T-helper 2 cell treated with Interferon-gamma antibody and Interleukin-4, amounts not matched to agents 5 μg/mL and 100 μg/mL, for 36 hours (primary cell): ENCODE data around the gene ITPKA.

ENCODE experiments used
- DNase-seq: peaks from one replicate; pipeline ENCODE4 v3.0.0; 2021; ENCODE audit warnings: low spot score
- H3K27ac Mint-ChIP-seq: one replicate; pipeline ENCODE4 v1.8.0; 2021; ENCODE audit warnings: mild to moderate bottlenecking, mixed read lengths
- H3K27me3 Mint-ChIP-seq: one replicate; pipeline ENCODE4 v1.8.0; 2021; ENCODE audit warnings: low read depth, mixed read lengths
- H3K36me3 Mint-ChIP-seq: one replicate; pipeline ENCODE4 v1.8.0; 2021; ENCODE audit warnings: low read depth, mixed read lengths
- H3K4me1 Mint-ChIP-seq: one replicate; pipeline ENCODE4 v1.8.0; 2021; ENCODE audit warnings: low read depth, mixed read lengths
- H3K4me3 Mint-ChIP-seq: one replicate; pipeline ENCODE4 v1.8.0; 2022; ENCODE audit warnings: mild to moderate bottlenecking, moderate library complexity, mixed read lengths
- H3K9me3 Mint-ChIP-seq: one replicate; pipeline ENCODE4 v1.8.0; 2021; ENCODE audit warnings: mixed read lengths

Gene ITPKA

DNA sequence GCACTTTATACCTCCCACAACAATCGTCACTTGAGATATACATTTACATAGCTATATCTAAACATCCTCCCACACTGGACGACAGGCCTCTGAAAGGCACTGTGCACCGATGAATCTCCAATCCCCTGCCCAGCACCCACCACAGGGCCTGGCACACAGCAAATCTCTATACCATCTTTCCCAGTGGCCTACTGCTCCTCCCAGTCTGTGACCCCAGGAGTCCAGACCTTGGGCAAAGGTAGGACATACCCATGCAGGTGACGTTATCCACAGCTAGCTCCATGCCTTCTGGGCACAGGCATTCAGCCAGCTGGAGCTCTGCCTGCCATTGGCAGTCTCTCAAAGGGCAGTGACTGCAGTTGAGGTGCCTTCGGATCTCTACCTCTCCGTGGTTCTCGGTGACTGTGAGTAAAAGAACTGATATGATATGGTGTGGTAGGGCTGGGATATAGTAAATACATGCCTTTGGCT, 14.2 kb downstream of the ITPKA start:
- Mint-ChIP-seq H3K4me1 (peaks cover 8% of the 10 kb centered on the region), H3K9me3 (no peaks in the 10 kb centered on the region), H3K4me3 (no peak overlapping the region), H3K36me3 (no peaks in the 10 kb centered on the region), H3K27me3 (peaks cover 55% of the 10 kb centered on the region), H3K27ac (no peak overlapping the region)
- DNase-seq: no peak

DNA sequence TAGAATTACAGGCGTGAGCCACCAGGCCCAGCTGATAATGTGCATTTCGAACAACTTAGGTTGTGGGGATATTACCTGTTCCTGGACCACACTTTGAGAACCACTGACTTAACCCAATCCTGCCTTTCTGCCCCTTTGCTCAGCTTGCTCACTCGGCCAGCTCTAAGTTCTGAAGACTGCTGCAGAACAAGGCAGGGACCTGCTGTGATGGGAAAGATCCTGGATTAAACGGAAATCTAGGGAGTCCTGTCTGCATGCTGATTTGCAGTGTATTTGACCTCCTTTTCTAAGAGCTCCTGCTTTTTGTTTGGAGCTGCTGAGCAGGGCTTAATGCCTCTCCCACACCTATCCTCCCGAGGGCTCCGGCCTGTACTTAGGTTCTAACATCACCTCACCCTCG, 17.1 kb downstream of the ITPKA start:
- no peak for DNase-seq
- Mint-ChIP-seq H3K9me3 (no peaks in the 10 kb centered on the region), H3K27me3 (peaks cover 42% of the 10 kb centered on the region), H3K4me1 (peaks cover 27% of the 10 kb centered on the region), H3K4me3 (no peak overlapping the region), H3K27ac (no peak overlapping the region), H3K36me3 (no peaks in the 10 kb centered on the region)

DNA sequence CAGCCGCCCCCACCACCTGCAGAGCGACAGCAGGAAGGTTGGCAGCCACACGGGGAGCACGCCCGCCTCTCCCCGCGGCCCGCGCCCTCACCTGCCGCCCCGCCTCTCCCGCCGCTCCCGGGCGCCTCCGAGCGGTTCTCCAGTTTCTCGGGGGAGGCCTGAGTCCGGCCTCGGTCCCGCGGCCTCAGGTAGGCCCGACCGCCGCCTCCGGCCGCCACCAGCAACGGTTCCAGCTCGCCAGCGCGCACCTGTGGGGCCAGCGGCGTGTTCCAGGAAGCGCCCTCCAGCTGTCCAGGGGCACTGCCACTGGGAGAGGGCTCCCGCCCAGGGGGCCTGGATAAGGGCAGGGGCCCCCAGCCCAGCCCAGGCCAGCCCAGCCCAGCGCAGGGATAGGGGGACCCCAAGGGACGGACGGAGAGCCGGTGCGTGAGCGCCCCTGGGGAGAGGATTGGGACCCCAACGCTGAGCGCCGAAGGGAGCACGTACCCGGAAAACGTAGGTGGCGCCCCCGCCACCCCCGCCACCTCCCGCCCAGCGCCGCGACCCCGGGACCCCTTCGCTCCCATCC, 17.7 kb downstream of the ITPKA start:
- Mint-ChIP-seq H3K9me3 (no peaks in the 10 kb centered on the region), H3K27me3 (peaks cover 41% of the 10 kb centered on the region), H3K4me1 (peaks cover 27% of the 10 kb centered on the region), H3K4me3 (no peak overlapping the region), H3K27ac (no peak overlapping the region), H3K36me3 (peaks cover 2% of the 10 kb centered on the region)
- no peak for DNase-seq

DNA sequence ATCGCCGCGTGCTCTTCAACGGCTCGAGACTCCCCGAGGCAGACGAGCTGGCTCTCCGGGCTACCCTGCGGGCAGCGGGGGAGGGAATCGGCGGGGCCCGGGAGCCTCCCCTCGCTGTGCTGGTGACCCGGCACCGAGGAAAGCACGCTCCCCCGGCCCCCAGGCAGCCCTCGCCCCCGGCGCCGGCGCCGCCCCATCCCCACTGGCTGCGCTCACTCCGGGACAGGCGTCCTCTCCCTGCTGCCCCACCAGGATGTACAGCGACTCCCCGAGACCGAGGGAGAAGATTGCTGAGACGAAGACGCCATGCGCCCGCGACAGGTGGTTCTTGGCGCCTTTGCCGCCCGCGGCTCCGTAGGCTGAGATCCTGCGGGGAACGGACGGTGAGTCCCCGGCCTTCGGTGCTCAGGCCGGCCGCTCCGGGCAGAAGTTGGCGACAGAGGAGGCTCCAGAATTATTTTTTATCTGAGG, 18.3 kb downstream of the ITPKA start:
- Mint-ChIP-seq H3K27ac (no peak overlapping the region), H3K9me3 (no peaks in the 10 kb centered on the region), H3K36me3 (peaks cover 2% of the 10 kb centered on the region), H3K27me3 (peaks cover 37% of the 10 kb centered on the region), H3K4me1 (peaks cover 27% of the 10 kb centered on the region), H3K4me3 (peak overlapping the region; percentile 79)
- no peak for DNase-seq

DNA sequence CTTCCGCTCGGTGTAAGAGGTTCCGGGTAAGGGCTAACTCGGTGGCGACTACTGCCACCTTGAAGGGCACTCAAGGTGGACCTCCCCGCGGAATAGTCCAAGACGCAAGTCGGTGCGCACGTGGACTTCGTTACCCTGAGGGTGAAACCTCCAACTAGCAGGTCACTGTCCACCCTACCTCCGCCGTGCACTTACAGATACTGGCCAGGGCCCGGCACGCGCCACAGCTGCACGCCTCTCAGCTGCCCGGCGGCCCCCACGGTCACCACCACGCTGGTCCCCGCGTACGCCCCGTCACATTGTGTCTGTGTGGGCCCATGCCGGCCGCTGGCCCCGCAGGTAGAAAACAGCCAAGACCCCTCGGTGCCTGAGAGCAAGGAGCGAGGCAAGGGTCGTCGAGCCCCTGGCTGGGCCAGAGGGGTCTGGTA, 18.9 kb downstream of the ITPKA start:
- no peak overlapping the region for H3K27ac Mint-ChIP-seq

DNA sequence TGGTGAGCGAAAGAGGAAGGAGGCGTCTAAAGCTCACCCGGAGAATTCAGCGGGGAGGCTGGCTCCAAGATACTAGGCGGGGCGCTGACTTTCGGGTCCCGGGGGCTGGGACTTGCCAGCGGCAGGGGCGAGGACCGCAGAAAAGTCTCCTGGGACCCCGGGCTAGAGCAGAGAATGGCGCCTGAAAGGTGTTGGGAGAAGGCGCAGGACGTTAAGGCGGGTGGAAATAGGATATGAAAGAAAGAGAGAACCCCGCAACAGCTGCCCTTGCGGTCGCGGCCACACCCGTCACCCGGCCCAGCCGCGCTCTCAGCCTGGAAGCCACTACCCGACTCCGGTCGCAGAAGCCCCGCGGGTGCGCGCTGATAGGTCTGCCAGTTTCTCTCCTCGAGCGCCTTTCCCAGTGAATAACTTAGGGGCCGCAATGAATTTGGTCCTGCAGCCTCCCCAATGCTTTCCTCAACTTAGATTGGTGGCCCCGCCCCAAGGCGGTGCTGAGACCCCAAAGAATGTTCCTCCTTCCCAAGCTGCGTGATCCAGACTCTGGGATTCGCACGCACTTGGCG, 19.3 kb downstream of the ITPKA start:
- Mint-ChIP-seq H3K27me3 (peaks cover 35% of the 10 kb centered on the region), H3K27ac (no peak overlapping the region), H3K4me1 (peaks cover 27% of the 10 kb centered on the region), H3K4me3 (peak overlapping the region; percentile 79), H3K9me3 (no peaks in the 10 kb centered on the region), H3K36me3 (peaks cover 8% of the 10 kb centered on the region)
- no peak for DNase-seq

More for the DNA sequence above, 18.9 kb downstream of the ITPKA start:
- peaks cover 27% of the 10 kb centered on the region for H3K4me1 Mint-ChIP-seq
- H3K9me3 Mint-ChIP-seq: no peaks in the 10 kb centered on the region
- no peak for DNase-seq
- peaks cover 6% of the 10 kb centered on the region for H3K36me3 Mint-ChIP-seq
- peak overlapping the region; percentile 79 for H3K4me3 Mint-ChIP-seq
- peaks cover 37% of the 10 kb centered on the region for H3K27me3 Mint-ChIP-seq

DNA sequence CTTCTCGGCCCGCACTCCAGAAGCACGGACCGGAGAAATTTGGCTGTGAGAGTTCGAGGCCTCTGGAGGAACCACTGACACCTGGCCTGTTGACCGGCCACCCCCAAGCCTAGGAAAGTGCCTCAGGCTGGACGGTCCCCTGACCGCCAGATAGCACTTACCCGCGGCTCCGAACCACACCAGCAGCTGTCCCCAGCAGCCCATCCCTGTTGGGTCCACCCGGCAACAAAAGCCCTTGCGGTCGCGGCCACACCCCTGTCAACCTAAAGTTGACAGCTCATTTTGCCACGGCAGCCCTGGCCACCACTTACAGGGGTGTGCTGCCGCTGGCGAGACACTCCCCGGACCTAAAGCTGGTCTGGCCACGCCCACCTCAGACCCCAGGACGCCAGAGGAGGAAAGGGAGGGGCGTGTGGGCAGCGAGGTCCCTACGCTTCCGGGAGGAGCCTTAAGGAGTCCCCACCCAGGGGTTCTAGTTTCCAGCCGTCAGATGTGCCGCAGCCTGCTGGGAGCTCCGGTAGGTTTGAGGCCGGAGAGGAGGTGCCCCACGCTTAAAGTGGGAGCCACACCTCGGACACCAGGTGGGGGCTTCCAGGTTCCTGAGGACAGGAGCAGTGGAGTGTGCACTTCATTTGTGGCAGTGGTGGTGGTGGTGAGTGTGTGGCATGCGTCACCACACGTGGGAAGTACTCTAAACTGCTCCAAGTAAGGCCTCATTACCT, 20.0 kb downstream of the ITPKA start, which contains the start of gene LTK:
TSS of gene LTK (minus strand) at position 322 of the 722 bp plus-strand sequence. CDS start at position 204, 118 bp downstream.
- H3K9me3 Mint-ChIP-seq: no peaks in the 10 kb centered on the region
- H3K36me3 Mint-ChIP-seq: peaks cover 8% of the 10 kb centered on the region
- no peak for DNase-seq
- H3K27me3 Mint-ChIP-seq: peaks cover 35% of the 10 kb centered on the region
- H3K27ac Mint-ChIP-seq: no peak within 1 kb of the TSS
- H3K4me1 Mint-ChIP-seq: peaks cover 27% of the 10 kb centered on the region
- H3K4me3 Mint-ChIP-seq: peak within 1 kb of the TSS; percentile 79

DNA sequence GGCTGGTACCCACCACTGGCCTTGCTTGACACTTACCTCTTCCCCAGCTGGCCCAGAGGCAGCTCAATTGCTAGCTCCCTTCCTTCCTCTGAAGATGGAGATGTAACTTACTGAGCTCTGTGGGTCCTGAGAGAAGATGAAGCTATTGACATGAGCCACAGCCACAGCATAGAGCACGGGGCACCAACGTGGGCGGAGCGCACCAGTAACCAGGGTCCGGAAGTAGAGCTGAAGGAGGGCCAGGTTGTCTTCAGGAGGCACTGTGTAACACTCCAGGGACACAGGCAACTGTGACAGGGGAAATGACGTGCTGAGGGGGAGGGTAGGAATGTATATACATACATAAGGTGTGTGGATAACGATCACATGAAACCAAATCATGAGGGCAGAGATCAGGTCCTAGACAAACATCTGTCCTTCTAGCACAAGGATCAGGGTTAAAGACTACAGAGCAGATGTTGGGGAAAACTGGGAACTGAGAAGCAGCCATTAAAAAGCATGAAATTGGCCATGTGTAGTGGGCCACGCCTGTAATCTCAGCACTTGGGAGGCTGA, 24.3 kb downstream of the ITPKA start:
- no peak for DNase-seq
- peak overlapping the region; percentile 1 for H3K27ac Mint-ChIP-seq
- H3K36me3 Mint-ChIP-seq: peaks cover 13% of the 10 kb centered on the region
- peaks cover 20% of the 10 kb centered on the region for H3K4me1 Mint-ChIP-seq
- no peaks in the 10 kb centered on the region for H3K9me3 Mint-ChIP-seq
- H3K27me3 Mint-ChIP-seq: peaks cover 7% of the 10 kb centered on the region
- H3K4me3 Mint-ChIP-seq: no peak overlapping the region

DNA sequence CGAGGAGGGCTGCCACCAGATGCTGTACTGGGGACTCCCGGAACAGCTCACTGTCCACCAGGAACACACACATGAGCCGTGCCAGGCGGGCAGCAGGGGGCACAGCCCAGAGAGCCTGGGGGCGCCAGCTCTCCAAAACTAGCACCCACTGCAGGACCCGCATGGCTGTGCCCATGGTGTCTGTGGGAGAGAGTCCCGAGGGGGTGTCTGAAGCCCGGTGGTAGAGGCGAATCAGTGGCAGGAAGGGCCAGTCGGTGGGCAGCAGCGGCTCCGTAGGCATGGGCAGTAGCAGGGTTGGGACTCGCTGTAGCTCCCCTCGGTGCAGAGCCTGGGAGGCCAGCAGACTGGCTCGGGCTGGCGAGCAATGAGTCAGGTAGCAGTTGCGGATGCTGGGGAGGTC, 27.0 kb downstream of the ITPKA start:
- no peak for DNase-seq
- H3K27me3 Mint-ChIP-seq: no peaks in the 10 kb centered on the region
- peaks cover 16% of the 10 kb centered on the region for H3K36me3 Mint-ChIP-seq

DNA sequence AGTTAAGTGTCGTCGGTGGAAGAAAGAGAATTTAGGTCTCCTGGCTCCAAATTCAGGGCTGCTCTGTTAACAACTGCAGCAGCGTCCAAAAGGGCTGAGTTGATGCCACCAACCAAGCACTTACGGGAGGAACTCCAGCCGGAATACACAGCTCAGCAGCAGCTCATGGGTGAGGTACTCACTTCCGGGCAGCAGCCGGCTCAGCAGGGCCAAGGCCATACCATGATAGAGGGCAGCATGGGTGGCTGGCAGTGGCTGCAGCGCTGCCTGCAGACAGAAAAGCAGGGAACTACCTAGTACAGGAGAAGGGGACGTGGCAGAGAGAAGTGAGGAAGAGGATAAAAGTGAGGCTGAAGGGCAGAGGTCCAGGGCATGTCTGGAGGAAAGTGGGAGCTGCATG, 27.9 kb downstream of the ITPKA start:
- Mint-ChIP-seq H3K27ac (no peak overlapping the region), H3K9me3 (no peaks in the 10 kb centered on the region), H3K4me3 (no peak overlapping the region), H3K4me1 (peaks cover 2% of the 10 kb centered on the region), H3K27me3 (no peaks in the 10 kb centered on the region), H3K36me3 (peaks cover 20% of the 10 kb centered on the region)
- no peak for DNase-seq

More for the DNA sequence above, 27.0 kb downstream of the ITPKA start:
- Mint-ChIP-seq H3K27ac (no peak overlapping the region), H3K9me3 (no peaks in the 10 kb centered on the region), H3K4me1 (peaks cover 2% of the 10 kb centered on the region), H3K4me3 (no peak overlapping the region)

DNA sequence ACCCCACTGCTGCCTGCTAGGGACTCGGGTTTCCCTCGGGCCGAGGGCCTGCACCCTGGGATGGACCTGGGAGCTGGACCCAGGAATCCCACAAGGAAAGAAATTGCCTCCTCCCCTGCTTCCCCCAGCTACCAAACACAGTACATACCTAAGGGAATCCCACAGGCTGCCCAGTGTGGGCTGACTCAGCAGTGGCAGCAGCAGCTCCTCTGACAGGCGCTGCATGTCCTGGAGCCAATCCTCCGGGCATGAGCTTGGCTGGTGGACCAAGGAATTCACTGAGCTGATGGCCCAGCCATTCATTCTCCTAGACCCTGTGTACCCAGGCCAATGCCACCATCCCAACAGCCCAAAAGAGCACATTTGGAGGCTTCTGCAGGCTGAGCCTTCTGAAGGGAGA, 29.4 kb downstream of the ITPKA start:
- Mint-ChIP-seq H3K4me1 (peaks cover 2% of the 10 kb centered on the region), H3K27ac (no peak overlapping the region), H3K4me3 (no peak overlapping the region), H3K9me3 (no peaks in the 10 kb centered on the region), H3K27me3 (no peaks in the 10 kb centered on the region), H3K36me3 (peaks cover 19% of the 10 kb centered on the region)
- no peak for DNase-seq

DNA sequence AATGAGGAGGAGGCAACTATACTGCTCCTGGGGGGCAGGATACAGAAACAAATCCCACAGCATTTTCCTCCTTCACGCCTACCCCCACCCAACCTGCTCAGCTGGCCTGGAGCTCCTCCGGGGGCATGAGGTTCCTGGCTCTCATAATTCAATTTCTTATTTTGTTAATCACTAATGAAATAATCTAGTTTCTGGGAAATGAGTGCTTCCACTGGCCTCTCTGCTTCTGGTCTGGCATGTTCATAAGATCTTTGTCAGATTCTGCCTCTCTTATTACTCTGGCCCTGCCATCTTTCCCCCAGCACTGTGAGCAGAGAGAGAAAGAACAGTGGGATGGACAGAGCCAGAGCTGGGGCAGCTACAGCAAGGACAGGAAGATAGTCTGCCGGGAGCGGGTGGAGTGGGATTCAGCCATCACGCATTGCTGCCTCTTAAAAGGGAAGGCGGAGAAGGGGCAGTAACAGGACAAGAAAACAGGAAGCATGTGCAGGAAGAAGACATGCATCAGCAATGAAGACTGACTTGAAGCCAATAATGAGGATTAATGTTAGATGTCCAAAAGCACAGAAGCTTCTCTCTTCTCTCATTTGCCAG, 36.8 kb downstream of the ITPKA start:
- Mint-ChIP-seq H3K36me3 (peaks cover 34% of the 10 kb centered on the region), H3K4me3 (no peak overlapping the region), H3K27ac (no peak overlapping the region)

DNA sequence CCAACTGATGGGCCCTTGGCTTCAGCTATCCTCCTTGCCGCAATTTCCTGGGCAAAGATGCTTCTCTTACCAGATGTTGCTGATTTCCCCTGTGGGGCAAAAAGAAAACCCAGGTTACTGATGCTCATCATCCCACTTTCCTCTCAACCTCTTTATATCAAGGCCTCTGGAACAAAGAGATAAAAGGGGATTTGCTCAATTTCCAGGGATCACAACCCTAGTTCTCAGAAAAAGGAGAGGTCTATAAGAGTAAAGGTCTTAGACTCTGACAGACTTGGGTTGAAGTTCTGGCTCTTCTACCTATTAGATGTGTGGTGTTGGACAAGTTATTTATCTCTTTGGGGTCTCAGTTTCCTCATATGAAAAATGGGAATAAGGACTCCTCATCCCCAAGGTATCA, 41.9 kb downstream of the ITPKA start:
- H3K27ac Mint-ChIP-seq: no peak overlapping the region
- H3K4me1 Mint-ChIP-seq: peaks cover 9% of the 10 kb centered on the region
- no peaks in the 10 kb centered on the region for H3K9me3 Mint-ChIP-seq
- no peaks in the 10 kb centered on the region for H3K27me3 Mint-ChIP-seq
- peaks cover 23% of the 10 kb centered on the region for H3K36me3 Mint-ChIP-seq
- H3K4me3 Mint-ChIP-seq: no peak overlapping the region
- no peak for DNase-seq

More for the DNA sequence above, 36.8 kb downstream of the ITPKA start:
- H3K27me3 Mint-ChIP-seq: no peaks in the 10 kb centered on the region
- DNase-seq: no peak
- H3K9me3 Mint-ChIP-seq: no peaks in the 10 kb centered on the region
- H3K4me1 Mint-ChIP-seq: no peaks in the 10 kb centered on the region

DNA sequence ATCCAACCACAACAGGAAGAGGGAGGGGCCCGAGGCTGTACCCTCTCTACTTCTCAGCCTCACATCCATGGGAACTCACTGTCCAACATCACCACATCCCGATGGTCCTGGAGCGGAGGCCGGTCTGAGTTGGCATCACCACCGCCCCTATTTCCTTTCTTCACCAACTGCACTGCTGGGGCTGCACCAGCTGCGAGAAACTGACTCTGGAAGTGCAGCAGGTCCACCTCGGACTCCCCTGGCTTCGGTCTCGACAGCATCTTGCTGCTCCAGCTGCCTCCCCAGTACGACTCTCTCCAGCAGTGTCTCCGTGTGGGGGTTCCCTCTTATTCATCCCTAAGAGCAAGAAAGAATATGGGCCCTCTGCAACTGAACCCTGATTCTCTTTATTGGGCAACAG, 43.2 kb downstream of the ITPKA start:
- Mint-ChIP-seq H3K4me3 (no peak overlapping the region), H3K27ac (no peak overlapping the region), H3K4me1 (peaks cover 9% of the 10 kb centered on the region), H3K9me3 (no peaks in the 10 kb centered on the region), H3K27me3 (no peaks in the 10 kb centered on the region), H3K36me3 (peaks cover 23% of the 10 kb centered on the region)
- no peak for DNase-seq
